Progenitor cell of endocrine pancreas (in vitro differentiated cells): ENCODE measurements around the gene LLGL2. TPM values are rescaled to one million over a fixed set of nuclear protein-coding genes. Genes with fewer than 3 reads are reported as not detected.
A peak's percentile ranks its signal among the peaks of the same experiment; 100 is the strongest.
"Not testable (repeated sequence)": the region's sequence is repeated elsewhere in the genome, so short reads cannot be mapped to it uniquely, and the experiment has no call there.

Source experiments
- DNase-seq: peaks from one replicate; pipeline ENCODE4 v3.0.0; 2021; ENCODE audit warnings: low spot score; ENCODE audit not compliant: unreplicated experiment
- H3K27ac Mint-ChIP-seq: 2 replicates; pipeline ENCODE4 v1.8.0; 2021; ENCODE audit warnings: mild to moderate bottlenecking, moderate library complexity, mixed read lengths
- H3K27me3 Mint-ChIP-seq: 2 replicates; pipeline ENCODE4 v1.8.0; 2021; ENCODE audit warnings: mixed read lengths
- H3K36me3 Mint-ChIP-seq: 2 replicates; pipeline ENCODE4 v1.8.0; 2022; ENCODE audit warnings: mixed read lengths; ENCODE audit not compliant: insufficient read depth
- H3K4me1 Mint-ChIP-seq: 2 replicates; pipeline ENCODE4 v1.8.0; 2021; ENCODE audit warnings: low read depth, mixed read lengths
- H3K4me3 Mint-ChIP-seq: 2 replicates; pipeline ENCODE4 v1.8.0; 2021; ENCODE audit warnings: low read depth, mild to moderate bottlenecking, moderate library complexity, mixed read lengths
- H3K9me3 Mint-ChIP-seq: 2 replicates; pipeline ENCODE4 v1.8.0; 2021; ENCODE audit warnings: low read depth, mixed read lengths
- CTCF ChIP-seq: fragments of 200-600 bp; sonication (generic); IDR thresholded peaks from one replicate; pipeline ENCODE4 v1.5.0; 2021; ENCODE audit warnings: antibody characterized with exemption, mild to moderate bottlenecking; ENCODE audit not compliant: unreplicated experiment
- total RNA-seq: library from RNA; stranded (reverse); gene quantifications from 2 replicates; pipeline ENCODE4 v1.2.1, GENCODE V29; 2021

The LLGL2 gene
- total RNA-seq, 1 donor from 2014 or later = 235 TPM

- no peaks in the 10 kb centered on the region for H3K27me3 Mint-ChIP-seq
- no peak for TF ChIP-seq CTCF
- peaks cover 5% of the 10 kb centered on the region for H3K4me1 Mint-ChIP-seq
- H3K27ac Mint-ChIP-seq = no peak overlapping the region
- H3K36me3 Mint-ChIP-seq = no peaks in the 10 kb centered on the region
- no peak for DNase-seq
- no peaks in the 10 kb centered on the region for H3K9me3 Mint-ChIP-seq
- H3K4me3 Mint-ChIP-seq = peak overlapping the region; percentile 57
These were observed 65.6 kb downstream of the LLGL2 start for GRCh38 chr17:75590849-75591721.

GRCh38 chr17:75591722-75592302 is 66.3 kb downstream of the LLGL2 start:
- TF ChIP-seq CTCF = no peak
- no peak overlapping the region for H3K27ac Mint-ChIP-seq
- H3K9me3 Mint-ChIP-seq = no peaks in the 10 kb centered on the region
- H3K4me3 Mint-ChIP-seq = no peak overlapping the region
- H3K27me3 Mint-ChIP-seq = no peaks in the 10 kb centered on the region
- H3K4me1 Mint-ChIP-seq = peaks cover 5% of the 10 kb centered on the region
- DNase-seq = no peak
- H3K36me3 Mint-ChIP-seq = no peaks in the 10 kb centered on the region

- H3K36me3 Mint-ChIP-seq = no peaks in the 10 kb centered on the region
These were observed 67.0 kb downstream of the LLGL2 start for GRCh38 chr17:75592348-75593020.

GRCh38 chr17:75593430-75593829 is 67.9 kb downstream of the LLGL2 start:
- not testable (repeated sequence) for H3K36me3 Mint-ChIP-seq, H3K27ac Mint-ChIP-seq, H3K9me3 Mint-ChIP-seq, H3K4me1 Mint-ChIP-seq, DNase-seq, H3K27me3 Mint-ChIP-seq, H3K4me3 Mint-ChIP-seq

More at GRCh38 chr17:75592348-75593020, 67.0 kb downstream of the LLGL2 start:
- Mint-ChIP-seq H3K27me3 (no peaks in the 10 kb centered on the region), H3K4me3 (no peak overlapping the region), H3K4me1 (peaks cover under 1% of the 10 kb centered on the region), H3K27ac (no peak overlapping the region), H3K9me3 (no peaks in the 10 kb centered on the region)
- no peak for DNase-seq
- TF ChIP-seq CTCF = no peak

DNA sequence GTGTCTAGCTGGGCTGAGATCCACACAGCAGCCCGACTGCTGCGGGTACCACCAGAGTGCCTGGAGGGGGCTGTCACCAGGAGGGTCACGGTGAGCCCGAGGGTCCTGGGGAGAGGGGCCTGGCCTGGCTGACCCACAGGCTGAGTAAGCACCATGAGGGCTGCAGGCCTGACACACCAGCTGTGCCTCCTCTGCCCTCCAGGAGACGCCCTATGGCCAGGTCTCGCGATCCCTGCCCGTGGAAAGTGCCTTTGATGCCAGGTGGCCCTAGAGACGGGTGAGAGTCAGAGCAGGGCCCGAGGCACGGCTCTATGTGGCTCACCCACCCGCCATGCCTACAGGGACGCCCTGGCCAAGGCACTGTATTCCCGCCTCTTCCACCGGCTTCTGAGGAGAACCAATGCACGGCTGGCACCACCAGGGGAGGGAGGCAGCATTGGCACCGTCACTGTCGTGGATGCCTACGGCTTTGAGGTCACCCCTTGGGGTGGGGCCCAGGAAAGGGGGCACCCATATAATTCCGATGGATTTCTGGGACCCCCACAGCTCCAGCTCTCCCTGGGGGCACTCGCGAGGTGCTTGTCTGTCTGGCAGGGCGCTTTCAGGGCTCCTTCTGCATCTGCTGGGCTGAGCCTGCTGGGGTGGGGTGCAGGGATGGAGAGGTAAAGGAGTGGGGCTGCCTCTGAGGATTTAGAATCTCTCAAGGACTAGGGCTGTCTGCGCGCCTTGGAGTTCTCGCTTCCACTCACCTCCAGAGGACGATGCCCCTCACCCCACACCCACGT is 69.2 kb downstream of the LLGL2 start:
- no peaks in the 10 kb centered on the region for H3K9me3 Mint-ChIP-seq
- no peak for DNase-seq
- no peaks in the 10 kb centered on the region for H3K27me3 Mint-ChIP-seq
- TF ChIP-seq CTCF = no peak
- H3K4me3 Mint-ChIP-seq = no peak overlapping the region
- H3K4me1 Mint-ChIP-seq = no peaks in the 10 kb centered on the region
- H3K27ac Mint-ChIP-seq = no peak overlapping the region
- H3K36me3 Mint-ChIP-seq = no peaks in the 10 kb centered on the region
